HepG2 (cell line): ENCODE measurements around the gene NUDT22.

Source experiments
- KDM1A ChIP-seq: IDR thresholded peaks from 2 replicates; pipeline ENCODE4 v1.6.1; 2016; ENCODE audit warnings: missing compliant biosample characterization
- NR2F1 ChIP-seq, 2 experiments: fragments of 450-650 bp in 1 of 2; formaldehyde crosslinking in 1 of 2; IDR thresholded peaks; 2 replicates each; pipeline versions ENCODE4 v1.5.0 to v1.6.1; 2016 to 2020; ENCODE audit warnings: mild to moderate bottlenecking in 1 of 2, missing compliant biosample characterization in 1 of 2, missing genetic modification reagents in 1 of 2, moderate library complexity in 1 of 2
- POLR2AphosphoS5 ChIP-seq: IDR thresholded peaks from 2 replicates; pipeline ENCODE4 v1.6.1; 2012; ENCODE audit warnings: low read depth, low read length
- ZNF501 ChIP-seq: sonication (generic); formaldehyde crosslinking; IDR thresholded peaks from 2 replicates; pipeline ENCODE4 v1.5.1; 2020; ENCODE audit warnings: mild to moderate bottlenecking, moderate library complexity, missing genetic modification reagents
- TF ChIP-seq, protein P1 (sequence below): sonication (generic); formaldehyde crosslinking; IDR thresholded peaks from 2 replicates; pipeline ENCODE4 v1.4.0; 2020; ENCODE audit warnings: missing genetic modification reagents, mild to moderate bottlenecking, borderline replicate concordance
- TF ChIP-seq, protein P2 (sequence below): IDR thresholded peaks from 2 replicates; pipeline ENCODE4 v1.6.1; 2016; ENCODE audit warnings: missing biosample characterization, missing genetic modification reagents, low read depth
- TF ChIP-seq, protein P3 (sequence below): sonication (generic); formaldehyde crosslinking; IDR thresholded peaks from 2 replicates; pipeline ENCODE4 v1.5.0; 2020; ENCODE audit warnings: mild to moderate bottlenecking, missing genetic modification reagents, moderate library complexity
- TF ChIP-seq, protein P4 (sequence below): IDR thresholded peaks from 2 replicates; pipeline ENCODE4 v1.6.1; 2016; ENCODE audit warnings: control low read depth
- TF ChIP-seq, protein P5 (sequence below): sonication (generic); IDR thresholded peaks from 2 replicates; pipeline ENCODE4 v1.6.1; 2016; ENCODE audit warnings: low read depth, borderline replicate concordance

DNA sequence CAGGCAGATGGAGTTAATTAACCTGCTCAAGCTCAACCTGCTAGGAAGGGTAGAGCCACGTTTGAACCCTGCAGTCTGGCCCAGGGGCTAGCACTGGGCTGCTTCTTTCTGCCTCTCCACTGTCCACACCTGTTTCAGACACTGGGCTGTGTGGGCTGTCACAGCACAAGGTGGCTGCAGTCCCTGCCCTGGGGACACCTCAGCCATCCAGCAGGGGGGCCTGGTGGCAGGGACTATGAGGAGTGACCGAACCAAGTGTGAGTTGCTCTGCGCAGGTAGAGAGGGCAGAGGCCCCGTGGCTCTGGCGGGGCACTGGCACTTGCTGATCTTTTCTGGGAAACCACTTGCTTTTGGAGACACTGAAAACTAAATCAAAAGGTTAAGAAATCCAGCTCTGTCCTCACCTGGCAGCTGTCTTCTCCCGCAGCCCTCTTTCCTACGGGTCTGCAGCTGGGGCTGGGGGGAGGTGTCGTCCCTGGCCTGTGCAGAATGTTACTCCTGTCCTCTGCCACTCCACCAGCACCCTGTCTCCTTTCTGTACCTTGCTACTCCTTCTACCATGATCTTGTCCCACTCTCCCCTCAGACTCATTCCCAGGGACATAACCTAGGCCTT is 52.6 kb downstream of the NUDT22 start:
- TF ChIP-seq, protein P1, sequence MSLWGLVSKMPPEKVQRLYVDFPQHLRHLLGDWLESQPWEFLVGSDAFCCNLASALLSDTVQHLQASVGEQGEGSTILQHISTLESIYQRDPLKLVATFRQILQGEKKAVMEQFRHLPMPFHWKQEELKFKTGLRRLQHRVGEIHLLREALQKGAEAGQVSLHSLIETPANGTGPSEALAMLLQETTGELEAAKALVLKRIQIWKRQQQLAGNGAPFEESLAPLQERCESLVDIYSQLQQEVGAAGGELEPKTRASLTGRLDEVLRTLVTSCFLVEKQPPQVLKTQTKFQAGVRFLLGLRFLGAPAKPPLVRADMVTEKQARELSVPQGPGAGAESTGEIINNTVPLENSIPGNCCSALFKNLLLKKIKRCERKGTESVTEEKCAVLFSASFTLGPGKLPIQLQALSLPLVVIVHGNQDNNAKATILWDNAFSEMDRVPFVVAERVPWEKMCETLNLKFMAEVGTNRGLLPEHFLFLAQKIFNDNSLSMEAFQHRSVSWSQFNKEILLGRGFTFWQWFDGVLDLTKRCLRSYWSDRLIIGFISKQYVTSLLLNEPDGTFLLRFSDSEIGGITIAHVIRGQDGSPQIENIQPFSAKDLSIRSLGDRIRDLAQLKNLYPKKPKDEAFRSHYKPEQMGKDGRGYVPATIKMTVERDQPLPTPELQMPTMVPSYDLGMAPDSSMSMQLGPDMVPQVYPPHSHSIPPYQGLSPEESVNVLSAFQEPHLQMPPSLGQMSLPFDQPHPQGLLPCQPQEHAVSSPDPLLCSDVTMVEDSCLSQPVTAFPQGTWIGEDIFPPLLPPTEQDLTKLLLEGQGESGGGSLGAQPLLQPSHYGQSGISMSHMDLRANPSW (CRISPR knock-in tag): no peak
- TF ChIP-seq POLR2AphosphoS5: no peak
- TF ChIP-seq, protein P2, sequence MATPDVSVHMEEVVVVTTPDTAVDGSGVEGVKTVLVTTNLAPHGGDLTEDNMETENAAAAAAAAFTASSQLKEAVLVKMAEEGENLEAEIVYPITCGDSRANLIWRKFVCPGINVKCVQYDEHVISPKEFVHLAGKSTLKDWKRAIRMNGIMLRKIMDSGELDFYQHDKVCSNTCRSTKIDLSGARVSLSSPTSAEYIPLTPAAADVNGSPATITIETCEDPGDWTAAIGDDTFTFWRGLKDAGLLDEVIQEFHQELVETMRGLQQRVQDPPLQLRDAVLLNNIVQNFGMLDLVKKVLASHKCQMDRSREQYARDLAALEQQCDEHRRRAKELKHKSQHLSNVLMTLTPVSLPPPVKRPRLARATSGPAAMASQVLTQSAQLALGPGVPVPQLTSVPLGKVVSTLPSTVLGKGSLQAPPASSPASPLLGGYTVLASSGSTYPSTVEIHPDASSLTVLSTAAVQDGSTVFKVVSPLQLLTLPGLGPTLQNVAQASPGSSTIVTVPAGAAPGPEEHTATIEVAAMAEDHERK (CRISPR knock-in tag): no peak
- TF ChIP-seq KDM1A (CRISPR knock-in tag): no peak
- TF ChIP-seq, protein P3, sequence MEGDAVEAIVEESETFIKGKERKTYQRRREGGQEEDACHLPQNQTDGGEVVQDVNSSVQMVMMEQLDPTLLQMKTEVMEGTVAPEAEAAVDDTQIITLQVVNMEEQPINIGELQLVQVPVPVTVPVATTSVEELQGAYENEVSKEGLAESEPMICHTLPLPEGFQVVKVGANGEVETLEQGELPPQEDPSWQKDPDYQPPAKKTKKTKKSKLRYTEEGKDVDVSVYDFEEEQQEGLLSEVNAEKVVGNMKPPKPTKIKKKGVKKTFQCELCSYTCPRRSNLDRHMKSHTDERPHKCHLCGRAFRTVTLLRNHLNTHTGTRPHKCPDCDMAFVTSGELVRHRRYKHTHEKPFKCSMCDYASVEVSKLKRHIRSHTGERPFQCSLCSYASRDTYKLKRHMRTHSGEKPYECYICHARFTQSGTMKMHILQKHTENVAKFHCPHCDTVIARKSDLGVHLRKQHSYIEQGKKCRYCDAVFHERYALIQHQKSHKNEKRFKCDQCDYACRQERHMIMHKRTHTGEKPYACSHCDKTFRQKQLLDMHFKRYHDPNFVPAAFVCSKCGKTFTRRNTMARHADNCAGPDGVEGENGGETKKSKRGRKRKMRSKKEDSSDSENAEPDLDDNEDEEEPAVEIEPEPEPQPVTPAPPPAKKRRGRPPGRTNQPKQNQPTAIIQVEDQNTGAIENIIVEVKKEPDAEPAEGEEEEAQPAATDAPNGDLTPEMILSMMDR: no peak
- TF ChIP-seq, protein P4, sequence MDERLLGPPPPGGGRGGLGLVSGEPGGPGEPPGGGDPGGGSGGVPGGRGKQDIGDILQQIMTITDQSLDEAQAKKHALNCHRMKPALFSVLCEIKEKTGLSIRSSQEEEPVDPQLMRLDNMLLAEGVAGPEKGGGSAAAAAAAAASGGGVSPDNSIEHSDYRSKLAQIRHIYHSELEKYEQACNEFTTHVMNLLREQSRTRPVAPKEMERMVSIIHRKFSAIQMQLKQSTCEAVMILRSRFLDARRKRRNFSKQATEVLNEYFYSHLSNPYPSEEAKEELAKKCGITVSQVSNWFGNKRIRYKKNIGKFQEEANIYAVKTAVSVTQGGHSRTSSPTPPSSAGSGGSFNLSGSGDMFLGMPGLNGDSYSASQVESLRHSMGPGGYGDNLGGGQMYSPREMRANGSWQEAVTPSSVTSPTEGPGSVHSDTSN (CRISPR knock-in tag): no peak
- TF ChIP-seq, protein P5, sequence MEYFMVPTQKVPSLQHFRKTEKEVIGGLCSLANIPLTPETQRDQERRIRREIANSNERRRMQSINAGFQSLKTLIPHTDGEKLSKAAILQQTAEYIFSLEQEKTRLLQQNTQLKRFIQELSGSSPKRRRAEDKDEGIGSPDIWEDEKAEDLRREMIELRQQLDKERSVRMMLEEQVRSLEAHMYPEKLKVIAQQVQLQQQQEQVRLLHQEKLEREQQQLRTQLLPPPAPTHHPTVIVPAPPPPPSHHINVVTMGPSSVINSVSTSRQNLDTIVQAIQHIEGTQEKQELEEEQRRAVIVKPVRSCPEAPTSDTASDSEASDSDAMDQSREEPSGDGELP: no peak
- no peak for TF ChIP-seq NR2F1 (CRISPR knock-in tag; IDR thresholded peaks at IDR 0.05)
- TF ChIP-seq ZNF501 (CRISPR knock-in tag): no peak
